ENCODE measurements around the gene COL4A1. TPM values are rescaled to one million over a fixed set of nuclear protein-coding genes. Genes with fewer than 3 reads are reported as not detected.

The COL4A1 gene
- total RNA-seq, 3 donors from 2014 or later: 19.0 to 308 (median 61.9) TPM

DNA sequence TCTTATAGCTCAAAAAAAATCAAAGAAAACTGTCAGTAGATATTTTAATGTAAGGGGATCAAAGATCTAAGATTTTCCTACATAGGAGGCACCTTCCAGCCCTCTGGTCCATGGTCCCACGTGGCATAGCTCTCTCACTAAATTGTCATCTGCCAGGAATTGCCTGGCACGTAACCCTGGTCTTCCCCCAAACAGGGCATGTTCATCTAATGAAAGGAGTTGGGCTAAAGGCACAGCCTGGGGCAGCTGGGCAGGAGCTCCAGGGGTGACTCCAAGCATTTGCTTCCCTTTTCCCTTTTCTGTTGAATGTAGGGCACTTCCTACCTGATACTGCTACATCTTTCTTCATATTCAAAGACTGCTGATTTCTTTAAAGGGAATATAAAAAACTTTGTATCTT is 148.7 kb downstream of the COL4A1 start:
- Histone ChIP-seq H3K4me1 (ENCODE audit: low read depth) (no peaks in the 10 kb centered on the region), H3K9me3 (no peaks in the 10 kb centered on the region), H3K4me3 (no peak overlapping the region), H3K36me3 (ENCODE audit: low read depth) (no peaks in the 10 kb centered on the region)
- ATAC-seq (no peak), DNase-seq (no peak)
- TF ChIP-seq, protein P1, sequence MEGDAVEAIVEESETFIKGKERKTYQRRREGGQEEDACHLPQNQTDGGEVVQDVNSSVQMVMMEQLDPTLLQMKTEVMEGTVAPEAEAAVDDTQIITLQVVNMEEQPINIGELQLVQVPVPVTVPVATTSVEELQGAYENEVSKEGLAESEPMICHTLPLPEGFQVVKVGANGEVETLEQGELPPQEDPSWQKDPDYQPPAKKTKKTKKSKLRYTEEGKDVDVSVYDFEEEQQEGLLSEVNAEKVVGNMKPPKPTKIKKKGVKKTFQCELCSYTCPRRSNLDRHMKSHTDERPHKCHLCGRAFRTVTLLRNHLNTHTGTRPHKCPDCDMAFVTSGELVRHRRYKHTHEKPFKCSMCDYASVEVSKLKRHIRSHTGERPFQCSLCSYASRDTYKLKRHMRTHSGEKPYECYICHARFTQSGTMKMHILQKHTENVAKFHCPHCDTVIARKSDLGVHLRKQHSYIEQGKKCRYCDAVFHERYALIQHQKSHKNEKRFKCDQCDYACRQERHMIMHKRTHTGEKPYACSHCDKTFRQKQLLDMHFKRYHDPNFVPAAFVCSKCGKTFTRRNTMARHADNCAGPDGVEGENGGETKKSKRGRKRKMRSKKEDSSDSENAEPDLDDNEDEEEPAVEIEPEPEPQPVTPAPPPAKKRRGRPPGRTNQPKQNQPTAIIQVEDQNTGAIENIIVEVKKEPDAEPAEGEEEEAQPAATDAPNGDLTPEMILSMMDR (IDR thresholded peaks at IDR 0.05): no peak
- intact Hi-C loops (cut with DNase I, micrococcal nuclease): no loop called here

DNA sequence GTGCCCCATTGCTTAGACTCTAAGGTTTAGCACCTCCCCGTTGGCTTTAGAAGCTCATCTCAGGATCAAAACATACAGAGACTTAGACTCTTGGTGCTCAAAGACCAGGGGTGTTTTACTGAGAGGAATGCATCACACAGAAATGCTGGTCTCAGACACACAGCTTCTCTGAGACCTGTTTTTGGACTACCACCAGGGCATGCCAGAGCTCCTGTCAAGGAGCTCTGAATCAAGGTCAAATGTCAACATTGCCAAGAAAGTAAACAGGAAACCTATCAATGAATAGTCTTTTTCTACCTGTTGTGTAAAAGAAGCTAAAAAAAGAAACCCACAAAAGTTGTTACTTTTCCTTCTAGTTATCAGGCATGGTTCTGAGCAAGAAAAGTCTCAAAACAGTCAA is 149.2 kb downstream of the COL4A1 start:
- no peak for DNase-seq
- Histone ChIP-seq H3K9me3 (no peaks in the 10 kb centered on the region), H3K4me3 (no peak overlapping the region), H3K4me1 (ENCODE audit: low read depth) (no peaks in the 10 kb centered on the region), H3K36me3 (ENCODE audit: low read depth) (no peaks in the 10 kb centered on the region)
- no peak for ATAC-seq
- intact Hi-C loops (cut with DNase I, micrococcal nuclease): no loop called here
- TF ChIP-seq, protein P1 (IDR thresholded peaks at IDR 0.05): no peak

DNA sequence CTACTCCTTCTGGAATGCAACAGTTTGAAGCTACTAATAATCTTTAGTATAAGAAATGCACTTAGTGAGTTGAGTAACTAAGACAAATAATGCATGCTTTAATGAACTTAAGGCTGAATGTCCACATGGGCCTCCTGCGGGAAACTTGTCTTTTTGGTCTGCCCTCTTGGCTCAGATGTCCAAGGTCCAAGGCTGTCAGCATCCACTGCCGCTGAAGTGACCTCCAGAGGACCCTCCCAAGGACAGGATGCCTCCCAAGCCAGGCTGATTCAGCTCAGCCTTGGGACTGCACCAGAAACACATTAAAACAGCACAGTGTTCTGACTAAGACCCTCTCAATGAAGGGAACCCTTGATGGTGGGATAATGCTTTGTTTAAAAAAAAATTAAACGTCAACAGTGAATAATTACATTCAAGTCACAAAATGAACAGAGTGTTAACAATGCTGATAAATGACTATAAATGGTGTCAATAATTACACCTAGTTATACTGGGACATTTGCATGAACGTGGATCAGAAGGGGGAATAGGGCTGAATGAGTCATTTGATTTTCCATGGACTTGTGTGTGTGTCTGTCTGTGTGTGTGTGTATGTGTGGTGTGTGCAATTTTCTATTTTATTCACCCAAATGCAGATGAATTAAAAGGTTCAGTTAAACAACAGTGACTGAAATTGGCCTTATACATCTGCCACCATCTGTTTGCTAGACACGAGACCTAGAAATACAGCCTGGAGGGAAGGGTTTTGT is 150.5 kb downstream of the COL4A1 start:
- TF ChIP-seq, protein P1 (IDR thresholded peaks at IDR 0.05): no peak
- intact Hi-C loops (cut with DNase I, micrococcal nuclease): no loop called here
- DNase-seq (no peak), ATAC-seq (no peak)
- Histone ChIP-seq H3K4me3 (no peak overlapping the region), H3K9me3 (no peaks in the 10 kb centered on the region), H3K4me1 (ENCODE audit: low read depth) (no peaks in the 10 kb centered on the region), H3K36me3 (ENCODE audit: low read depth) (no peaks in the 10 kb centered on the region)

DNA sequence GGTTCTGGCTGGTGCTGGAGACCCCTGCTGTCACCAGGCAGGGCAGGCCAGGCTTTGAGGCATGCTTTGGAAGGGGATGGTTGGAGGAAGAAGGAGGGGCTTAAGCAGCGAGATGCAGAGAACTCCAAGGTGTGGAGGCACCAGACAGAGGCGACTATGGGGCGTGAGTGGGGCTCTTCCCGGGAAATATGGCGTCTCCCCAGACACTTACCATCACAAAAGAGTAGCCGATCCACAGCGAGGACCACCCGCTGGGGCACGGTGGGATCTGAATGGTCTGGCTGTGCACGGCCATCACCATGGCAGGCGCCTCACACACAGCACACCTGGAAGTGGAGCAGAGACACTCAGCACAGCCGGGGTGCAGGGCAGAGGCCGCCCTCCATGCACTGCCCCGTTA is 151.9 kb downstream of the COL4A1 start:
- Histone ChIP-seq H3K4me1 (ENCODE audit: low read depth) (no peaks in the 10 kb centered on the region), H3K36me3 (ENCODE audit: low read depth) (no peaks in the 10 kb centered on the region)
- ATAC-seq: no peak

DNA sequence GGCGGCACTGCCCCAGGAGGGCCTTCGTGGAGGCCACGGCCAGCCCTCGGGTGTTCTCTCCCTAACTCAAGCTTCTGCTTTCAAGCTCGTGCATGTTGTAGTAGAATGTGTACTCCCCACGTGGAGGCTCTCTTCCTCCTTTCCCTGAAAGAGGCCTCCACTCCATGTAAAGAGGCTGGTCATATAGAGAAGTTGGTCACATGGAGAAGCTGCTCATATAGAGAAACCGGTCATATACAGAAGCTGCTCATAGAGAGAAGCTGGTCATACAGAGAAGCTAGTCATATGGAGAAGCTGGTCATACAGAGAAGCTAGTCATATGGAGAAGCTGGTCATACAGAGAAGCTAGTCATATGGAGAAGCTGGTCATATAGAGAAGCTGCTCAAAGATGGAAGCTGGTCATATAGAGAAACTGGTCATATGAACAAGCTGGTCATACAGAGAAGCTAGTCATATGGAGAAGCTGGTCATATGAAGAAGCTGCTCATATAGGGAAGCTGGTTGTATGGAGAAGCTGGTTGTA is 152.5 kb downstream of the COL4A1 start:
- Histone ChIP-seq H3K4me1 (ENCODE audit: low read depth) (no peaks in the 10 kb centered on the region), H3K9me3 (no peaks in the 10 kb centered on the region), H3K4me3 (no peak overlapping the region), H3K36me3 (ENCODE audit: low read depth) (no peaks in the 10 kb centered on the region)
- TF ChIP-seq, protein P1 (IDR thresholded peaks at IDR 0.05): no peak
- ATAC-seq: no peak
- intact Hi-C loops (cut with DNase I, micrococcal nuclease): no loop called here
- DNase-seq: no peak

More for the DNA sequence above, 151.9 kb downstream of the COL4A1 start:
- DNase-seq: no peak
- no peaks in the 10 kb centered on the region for H3K9me3 ChIP-seq
- intact Hi-C loops (cut with DNase I, micrococcal nuclease): no loop called here
- H3K4me3 ChIP-seq: no peak overlapping the region
- TF ChIP-seq, protein P1 (IDR thresholded peaks at IDR 0.05): no peak

Measured in mucosa of descending colon (tissue), 3 donors.